Sigmoid colon (tissue), 3 donors: ENCODE data around the gene GCNT2.

ENCODE experiments used
- CTCF ChIP-seq, 4 experiments: fragments of 450-650 bp in 3 of 4; fragments of 200-600 bp in 1 of 4; IDR thresholded peaks; one replicate each; pipeline ENCODE4 v1.5.1; 2016 to 2019; ENCODE audit warnings: antibody characterized with exemption in 4 of 4, mild to moderate bottlenecking in 3 of 4, moderate library complexity in 2 of 4
- POLR2A ChIP-seq, 2 donors: fragments of 450-650 bp; IDR thresholded peaks; one replicate each; pipeline ENCODE4 v1.6.1; 2016; ENCODE audit warnings: antibody characterized with exemption in 2 of 2, mild to moderate bottlenecking in 2 of 2, moderate library complexity in 2 of 2

GRCh38 chr6:10507298-10507697 lies 13.9 kb upstream of the GCNT2 start:
- TF ChIP-seq POLR2A (IDR thresholded peaks at IDR 0.05) (no peak), CTCF (IDR thresholded peaks at IDR 0.05) (no peak)
